NCI-H1092 treated with DMSO at 0.1 percent for 48 hours (cell line): ENCODE measurements around the gene NUDT17.
"Not testable (repeated sequence)": the region's sequence is repeated elsewhere in the genome, so short reads cannot be mapped to it uniquely, and the experiment has no call there.

Source experiments
- DNase-seq: peaks from one replicate; lab custom pipeline; 2025; lab: John Stamatoyannopoulos, UW

Gene NUDT17, protein sequence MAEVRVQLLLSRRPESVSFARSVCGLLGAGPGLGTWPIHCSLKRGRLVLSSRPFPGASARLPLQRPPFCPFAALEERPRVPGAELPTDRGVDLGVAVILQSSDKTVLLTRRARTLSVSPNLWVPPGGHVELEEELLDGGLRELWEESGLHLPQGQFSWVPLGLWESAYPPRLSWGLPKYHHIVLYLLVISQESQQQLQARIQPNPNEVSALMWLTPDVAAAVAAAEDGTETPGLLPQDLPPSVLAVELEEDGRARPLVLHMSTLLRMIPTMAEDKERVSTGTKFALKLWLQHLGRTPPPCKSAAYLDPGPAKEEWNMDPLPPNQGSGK

DNA sequence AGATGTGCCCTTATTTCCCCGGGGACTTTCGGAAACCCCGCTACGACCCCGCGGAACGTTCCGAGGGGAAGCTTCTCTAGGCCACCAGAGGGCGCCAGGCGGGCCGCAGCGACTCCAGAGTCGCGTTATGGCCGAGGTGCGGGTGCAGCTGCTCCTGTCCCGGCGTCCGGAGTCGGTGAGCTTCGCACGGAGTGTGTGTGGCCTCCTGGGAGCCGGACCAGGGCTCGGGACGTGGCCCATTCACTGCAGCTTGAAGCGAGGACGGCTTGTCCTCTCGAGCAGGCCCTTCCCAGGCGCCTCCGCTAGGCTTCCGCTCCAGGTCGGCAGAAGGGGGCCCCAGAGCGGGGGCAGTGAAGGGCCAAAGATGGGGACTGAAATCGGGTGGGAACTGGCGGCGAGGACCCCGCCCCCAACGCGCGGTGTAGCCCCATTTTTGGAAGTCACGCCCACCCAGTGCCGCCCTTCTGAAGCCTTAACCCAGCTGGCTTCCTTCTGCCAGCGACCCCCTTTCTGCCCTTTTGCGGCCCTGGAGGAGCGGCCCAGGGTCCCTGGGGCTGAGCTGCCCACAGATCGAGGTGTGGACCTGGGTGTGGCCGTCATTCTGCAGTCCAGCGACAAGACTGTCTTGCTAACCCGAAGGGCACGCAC lies at the start of gene NUDT17:
NUDT17 (plus strand) TSS at position 117 of the 648 bp plus-strand sequence; CDS start at position 128, 11 bp downstream.
- peak; percentile 78 for DNase-seq

DNA sequence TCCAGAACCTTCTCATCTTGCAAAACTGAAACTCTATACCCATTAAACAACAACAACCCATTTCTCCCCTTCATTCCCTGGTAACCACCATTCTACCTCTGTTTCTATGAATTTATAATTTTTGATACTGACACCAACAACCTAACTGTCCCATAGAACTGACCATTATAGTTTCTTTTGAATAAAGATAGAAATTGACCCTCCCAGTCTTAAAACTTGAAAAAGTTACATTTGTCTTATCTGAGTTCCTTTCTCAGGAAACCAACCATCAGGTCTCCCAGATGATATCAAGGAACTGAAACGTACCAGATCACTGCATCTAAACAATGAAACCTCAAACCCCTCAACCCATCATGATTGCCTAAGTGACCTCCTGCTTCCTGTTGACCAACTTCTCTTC lies 48.7 kb upstream of the NUDT17 start:
- no peak for DNase-seq

DNA sequence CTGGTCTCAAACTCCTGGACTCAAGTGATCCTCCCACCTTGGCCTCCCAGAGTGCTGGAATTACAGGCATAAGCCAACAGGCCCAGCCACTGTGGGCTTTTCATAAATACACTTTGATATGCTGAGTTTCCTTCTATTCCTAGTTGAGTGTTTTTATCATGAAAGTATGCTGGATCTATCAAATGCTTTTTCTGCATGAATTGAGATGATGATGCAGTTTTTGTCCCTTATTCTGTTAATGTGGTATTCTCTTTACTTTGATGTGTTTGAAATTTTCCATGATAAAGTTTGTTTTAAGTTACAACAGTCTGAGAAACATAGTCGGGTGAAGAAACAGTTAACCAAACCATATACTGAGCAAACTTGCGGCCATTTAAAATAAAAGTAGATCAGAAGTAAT lies 45.6 kb upstream of the NUDT17 start:
- no peak for DNase-seq

DNA sequence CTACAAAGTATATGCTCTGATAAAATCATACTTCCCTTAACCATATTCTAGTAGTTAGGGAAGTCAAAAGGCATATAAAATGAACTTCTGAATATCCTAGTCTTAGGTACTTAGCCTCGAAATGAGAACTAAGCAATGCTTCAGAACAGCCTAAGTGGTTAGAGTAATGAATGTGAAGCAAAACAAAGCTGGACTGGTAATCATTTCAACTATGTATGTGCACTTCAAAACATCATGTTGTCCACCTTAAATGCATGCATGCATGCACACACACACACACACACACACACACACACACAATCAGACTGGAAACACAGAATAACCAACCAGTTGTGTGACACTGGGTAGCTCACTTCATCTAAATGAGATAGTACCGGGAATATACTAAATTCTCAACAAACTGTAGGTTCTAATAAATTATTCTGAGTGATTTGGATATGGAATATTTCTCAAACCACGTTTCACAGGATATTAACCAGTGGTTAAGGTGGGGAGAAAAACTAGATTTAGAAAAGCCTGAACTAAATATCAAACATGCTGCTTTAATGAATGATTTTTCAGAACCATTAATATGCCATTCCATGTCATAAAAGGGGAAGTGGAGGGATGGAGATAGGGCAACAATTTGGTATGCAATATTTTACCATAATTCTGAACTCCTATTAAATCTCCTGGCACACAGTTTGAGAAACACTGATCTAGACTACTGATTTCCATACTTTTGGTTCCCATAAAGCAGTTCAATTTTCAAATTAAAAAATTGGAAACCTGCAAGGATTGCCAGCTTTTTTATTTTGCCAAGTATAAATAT lies 41.0 kb upstream of the NUDT17 start:
- no peak for DNase-seq

DNA sequence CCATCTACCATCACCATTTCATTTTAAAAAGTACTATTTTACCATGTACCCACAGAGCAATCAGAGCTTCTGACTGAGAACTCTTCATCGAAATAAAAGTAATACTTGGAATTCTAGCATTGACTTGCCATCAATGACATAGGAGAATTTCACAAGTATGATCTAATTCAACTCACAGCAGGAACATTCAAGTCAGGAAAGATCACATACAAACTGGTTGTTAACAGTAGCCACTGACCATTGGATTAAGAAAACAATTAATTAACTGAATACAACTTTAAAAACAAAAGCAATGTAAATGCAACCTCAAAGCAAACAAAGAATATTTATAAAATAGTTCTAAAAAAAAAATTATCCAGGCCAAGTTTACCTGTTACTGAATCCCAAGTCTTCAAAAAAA lies 40.4 kb upstream of the NUDT17 start:
- DNase-seq: no peak

DNA sequence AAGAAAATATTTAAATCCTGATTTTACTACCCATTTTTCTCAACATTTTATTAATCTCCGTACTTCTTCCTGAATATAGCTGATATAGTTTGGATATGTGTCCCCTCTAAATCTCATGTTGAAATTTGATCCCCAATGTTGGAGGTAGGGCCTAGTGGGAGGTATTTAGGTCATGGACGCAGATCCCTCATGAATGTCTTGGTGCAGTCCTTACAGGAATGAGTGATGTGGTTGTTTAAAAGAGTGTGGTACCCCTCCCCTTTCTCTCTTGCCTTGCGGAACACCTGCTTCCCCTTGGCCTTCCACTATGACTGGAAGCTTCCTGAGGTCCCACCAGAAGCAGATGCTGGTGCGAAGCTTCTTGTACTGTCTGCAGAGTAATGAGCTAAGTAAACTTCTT lies 39.0 kb upstream of the NUDT17 start:
- DNase-seq: no peak

DNA sequence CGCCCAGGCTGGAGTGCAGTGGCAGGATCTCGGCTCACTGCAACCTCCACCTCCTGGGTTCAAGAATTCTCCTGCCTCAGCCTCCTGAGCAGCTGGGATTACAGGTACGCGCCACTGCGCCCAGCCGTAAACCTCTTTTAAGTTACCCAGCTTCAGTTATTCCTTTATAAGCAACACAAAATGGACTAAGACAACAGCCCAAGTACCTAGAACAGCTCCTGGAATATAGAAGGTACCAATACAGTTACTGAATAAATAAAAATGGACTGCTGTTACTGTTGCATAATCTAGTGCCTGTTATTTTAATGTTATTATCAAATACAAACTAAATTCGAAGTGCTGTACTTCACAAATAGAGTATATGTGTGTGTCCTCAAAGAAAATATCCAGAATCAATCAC lies 38.6 kb upstream of the NUDT17 start:
- DNase-seq: no peak

DNA sequence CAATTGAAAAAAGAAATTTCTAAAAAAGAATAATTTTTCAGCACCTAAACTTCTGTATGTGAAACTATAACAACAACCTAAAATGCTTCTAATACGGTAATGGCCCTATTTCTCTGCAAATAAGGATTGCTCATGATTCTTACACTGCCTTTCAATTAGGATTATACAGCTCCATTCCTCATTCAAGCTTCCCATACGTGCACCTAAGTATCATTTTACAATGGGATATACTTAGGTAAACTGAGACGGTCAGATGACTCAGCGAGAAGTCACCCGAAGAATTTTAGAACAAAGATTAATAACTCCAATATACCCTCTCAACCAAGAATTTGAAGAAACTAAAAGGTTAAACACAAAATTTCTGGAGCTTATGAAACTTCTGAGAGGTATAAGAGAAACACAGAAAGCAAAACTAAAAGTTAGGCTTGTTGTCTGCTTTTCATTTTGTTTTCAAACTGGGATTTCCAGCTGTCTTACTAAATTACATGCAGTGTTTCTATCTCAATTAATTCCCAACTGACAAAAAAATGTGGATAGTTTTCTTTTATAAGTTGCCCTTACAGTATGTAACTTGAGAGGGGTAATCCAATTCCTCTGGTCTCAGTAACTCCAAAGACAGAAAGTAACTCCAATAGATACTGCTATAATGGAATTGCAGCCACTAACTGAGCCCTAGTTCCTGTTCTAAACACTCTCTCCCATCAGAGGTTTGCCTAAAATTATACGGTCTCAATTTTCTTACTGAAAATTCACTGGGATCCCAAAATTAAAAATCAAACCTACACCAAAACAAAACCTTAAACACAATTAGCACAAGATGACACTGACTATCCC lies 32.2 kb upstream of the NUDT17 start:
- DNase-seq: not testable (repeated sequence)

DNA sequence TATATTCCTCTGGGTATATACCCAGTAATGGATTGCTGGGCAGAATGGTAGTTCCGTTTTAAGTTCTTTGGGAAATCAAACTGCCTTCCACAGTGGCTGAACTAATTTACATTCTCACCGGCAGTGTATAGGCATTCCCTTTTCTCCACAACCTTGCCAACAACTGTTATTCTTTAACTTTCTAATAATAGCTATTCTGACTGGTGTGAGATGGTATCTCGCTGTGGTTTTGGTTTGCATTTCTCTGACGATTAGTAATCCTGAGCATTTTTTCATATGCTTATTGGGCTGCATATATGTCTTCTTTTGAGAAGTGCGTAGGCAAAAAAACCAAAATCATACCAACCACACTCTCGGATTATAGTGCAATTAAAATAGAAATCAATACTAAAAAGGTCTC lies 27.3 kb upstream of the NUDT17 start:
- not testable (repeated sequence) for DNase-seq

DNA sequence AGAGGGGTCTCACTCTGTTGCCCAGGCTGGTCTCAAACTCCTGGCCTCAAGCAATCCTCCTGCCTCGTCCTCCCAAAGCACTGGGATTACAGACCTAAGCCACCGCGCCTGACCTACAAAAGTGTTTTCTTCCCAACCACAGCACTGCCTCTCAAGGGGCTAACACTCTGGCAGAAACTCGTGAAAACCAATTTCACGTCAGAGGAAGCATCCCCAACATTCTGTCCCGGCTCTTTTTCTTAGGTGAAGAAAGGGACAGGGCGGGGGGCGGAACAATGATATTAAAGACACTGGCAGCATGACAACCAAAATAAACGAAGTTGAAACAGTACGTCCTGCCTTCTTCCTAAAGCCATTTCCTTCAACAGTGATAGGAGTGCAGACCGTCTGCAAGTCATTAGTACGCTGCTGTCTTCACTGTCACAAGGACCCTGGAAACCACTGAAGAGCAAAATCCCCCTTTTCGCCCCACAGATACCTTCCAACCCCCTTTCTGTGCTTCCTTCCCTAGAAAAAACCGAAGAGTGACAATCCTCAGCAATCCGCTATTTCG lies 22.6 kb upstream of the NUDT17 start:
- not testable (repeated sequence) for DNase-seq

DNA sequence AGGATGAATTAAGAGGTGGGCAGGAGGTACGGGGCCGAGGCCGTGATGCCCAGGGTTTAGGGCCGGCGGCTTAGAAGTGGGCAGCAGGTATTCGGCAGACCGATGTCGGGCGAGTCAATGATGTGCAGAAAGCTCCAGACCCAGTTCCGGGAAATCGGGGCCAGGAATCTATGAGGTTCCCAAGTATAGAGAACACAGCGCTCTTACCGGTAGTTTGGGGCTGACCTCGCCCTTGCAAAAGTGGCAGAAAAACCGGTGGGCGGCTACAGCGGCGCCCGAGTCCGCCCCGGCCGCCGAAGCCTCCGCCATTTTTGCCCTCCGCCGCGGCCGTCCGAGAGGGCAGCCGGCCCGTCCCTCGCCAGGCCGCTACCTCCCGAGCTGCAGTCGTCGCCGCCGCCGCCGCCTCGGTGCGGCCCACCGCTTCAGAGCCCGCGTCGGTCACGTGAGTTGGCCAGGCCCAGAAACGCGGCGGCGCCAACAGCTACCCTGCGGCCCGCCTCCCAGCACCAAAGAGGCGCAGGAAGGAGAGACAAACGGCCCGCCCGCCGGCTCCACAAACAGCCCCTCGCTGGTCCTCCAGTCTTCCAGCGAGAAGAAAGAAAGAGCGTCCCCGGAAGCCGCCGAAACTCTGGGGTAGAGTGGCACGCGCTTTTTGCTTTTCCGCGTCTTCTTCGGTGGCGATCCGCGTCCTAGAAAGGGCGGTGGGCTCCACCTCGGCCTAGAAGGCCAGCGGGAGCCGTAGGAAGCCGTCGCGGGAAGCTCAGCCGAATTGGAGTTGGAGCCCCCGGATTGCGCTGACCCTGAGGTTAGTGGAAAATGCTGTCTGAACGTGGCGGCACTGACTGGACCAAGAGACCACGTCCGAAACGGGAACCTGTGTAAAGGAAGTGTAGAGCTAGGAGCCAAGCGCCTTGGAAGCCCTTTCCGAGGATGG lies 21.6 kb upstream of the NUDT17 start, which contains the start of the genes POLR3C and RNF115:
POLR3C (plus strand) TSS at position 636 of the 934 bp plus-strand sequence. CDS start 1,577 bp downstream, outside the sequence.
RNF115 (minus strand) TSS at position 531 of the 934 bp plus-strand sequence; CDS start at position 309, 222 bp downstream.
- DNase-seq: peak; percentile 95

DNA sequence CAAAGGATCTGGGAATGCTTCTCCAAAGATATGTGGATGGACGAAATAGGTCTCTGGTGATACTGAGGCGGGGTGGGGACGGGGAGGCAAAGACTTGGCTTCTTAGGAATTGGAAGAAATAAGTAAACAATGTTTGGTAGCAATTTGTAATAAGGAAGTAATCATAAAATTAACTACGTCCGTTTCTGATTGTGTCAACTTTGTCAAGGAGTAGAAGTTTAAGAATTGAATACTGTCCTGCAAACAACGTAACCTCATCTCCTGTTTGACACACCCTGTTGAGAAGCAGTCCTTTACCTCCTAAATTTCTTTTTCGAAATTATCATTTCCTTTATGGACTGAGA lies 21.0 kb upstream of the NUDT17 start:
- no peak for DNase-seq

DNA sequence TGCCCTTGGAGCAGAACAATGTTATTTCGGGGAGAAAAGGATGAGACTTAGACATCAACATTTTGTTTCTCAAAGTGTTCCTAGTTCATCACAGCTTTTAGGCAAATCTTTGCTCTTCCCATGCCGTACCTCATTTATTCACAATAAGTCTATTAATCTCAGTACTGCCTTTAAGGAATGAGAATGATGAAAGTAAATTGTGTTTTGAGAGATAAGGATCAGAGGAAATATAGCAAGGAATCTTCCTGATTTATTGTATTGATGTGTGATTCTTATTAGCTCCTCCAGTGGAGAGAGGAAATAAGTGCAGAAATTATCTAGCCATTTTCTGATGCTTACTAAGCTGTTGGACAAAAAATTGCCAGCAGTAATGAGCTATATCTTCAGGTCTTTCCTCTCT lies 19.4 kb upstream of the NUDT17 start:
- DNase-seq: no peak

DNA sequence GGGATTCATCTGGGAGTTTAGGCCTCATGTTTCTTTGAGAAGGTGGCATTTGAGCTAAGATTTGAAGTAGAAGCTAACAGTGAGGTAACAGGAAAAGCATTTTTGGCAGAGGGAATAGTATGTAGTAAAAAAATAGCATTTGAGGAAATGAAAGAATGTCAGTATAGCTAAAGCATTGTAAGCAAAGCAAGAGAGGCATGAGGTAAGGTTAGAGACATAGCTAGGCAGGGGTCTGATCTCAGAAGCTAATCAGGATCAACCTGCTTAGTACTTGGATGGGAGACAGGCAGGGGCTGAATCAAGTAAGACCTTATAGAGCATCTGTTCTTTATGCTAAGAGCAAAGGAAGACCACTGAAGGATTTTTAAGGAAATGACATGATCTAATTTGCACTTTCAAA lies 17.5 kb upstream of the NUDT17 start:
- no peak for DNase-seq

DNA sequence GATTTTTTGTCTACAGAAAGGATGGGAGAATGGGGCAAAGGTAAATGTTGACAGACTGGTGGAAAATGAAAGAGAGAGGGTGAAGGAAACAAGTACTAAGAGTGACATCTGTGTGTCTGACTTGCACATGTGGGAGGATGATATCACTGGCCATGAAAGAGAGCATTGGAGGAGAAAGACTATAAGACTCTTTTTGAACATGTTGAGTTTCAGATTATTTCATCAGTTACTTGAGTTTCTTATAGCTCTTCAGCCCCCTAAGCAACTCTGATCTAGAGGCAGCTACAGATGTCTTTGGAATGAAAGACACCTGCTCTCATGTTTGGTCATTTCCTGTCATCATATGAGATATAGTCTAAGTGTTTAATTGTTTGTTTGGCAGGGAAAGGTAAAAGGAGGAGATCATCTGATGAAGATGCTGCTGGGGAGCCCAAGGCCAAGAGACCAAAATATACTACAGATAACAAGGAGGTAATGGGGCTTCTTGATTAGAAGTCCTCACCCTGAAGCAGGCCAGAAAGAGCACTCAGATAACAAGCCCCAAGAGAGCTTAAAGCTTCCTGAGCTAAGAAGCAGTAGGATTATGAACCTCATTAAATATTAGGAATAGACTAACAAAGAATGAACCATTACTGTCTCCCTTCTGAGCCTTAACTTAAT lies 16.9 kb upstream of the NUDT17 start:
- no peak for DNase-seq

DNA sequence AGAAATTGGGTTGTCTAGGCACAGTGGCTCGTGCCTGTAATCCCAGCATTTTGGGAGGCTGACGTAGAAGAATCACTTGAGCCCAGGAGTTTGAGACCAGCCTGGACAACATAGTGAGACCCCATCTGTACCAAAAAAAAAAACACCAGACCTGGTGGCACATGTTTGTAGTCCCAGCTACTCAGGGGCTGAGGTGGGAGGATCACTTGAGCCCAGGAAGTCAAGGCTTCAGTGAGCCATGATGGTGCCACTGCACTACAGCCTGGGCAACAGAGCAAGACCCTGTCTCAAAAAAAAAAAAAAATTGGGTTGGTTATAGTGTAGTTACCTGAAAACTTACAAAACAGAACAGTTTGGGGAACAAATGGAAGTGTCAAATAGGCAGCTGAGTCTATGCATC lies 14.6 kb upstream of the NUDT17 start:
- not testable (repeated sequence) for DNase-seq

DNA sequence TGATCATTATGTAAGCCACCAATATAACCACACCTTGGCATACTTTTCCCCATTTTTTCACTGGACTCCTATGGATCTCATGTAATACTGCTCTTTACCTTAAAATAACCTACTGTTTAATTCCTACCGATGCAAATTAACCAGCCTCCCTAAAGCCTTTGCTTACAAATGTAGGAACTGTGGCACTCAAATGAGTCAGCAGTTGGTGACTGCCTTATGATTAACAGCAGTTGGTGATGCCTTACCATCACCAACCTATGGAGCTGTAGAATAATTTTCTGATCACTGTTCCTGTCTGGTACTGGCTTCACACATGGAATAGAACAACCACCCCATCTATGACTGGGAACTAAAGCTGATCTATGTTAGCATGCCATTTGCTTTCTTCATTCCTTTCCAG lies 7.8 kb upstream of the NUDT17 start:
- DNase-seq: no peak

DNA sequence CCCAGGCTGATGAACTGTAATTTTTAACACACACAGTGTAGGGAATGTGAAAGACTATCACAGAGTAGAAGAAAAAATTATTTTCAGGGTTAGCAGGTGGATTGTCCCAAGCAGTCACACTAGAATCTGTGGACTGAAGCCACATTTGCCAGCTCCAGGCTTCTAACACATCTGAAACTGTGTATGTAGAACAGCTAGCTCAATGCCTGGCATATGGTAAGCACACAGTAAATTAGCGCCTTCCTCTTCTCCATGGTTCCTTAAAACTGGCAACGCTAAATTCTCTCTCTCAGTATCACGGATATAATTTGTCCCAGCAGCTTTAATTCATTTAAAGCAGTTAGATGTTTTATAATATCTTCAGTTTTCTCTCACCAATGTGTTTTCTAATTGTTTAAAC lies 2.4 kb upstream of the NUDT17 start:
- DNase-seq: no peak

DNA sequence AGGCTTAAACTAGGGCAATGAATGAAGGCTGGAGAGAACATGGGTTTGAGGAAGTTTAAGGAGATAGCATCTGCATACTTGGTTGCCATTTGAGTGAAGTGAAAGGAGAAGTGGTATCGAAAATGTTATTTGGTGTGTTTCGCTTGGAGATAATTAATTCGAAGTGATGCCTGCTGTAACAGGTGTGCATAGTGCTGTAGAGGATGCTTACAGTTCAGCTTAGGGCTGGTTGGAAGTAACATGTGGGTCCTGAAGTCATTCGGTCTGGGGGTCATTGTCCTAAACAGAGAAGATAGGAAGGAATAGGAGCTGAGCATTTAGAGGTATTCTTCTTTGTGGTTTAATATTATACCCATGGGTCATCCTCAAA lies 301 bp upstream of the NUDT17 start:
- DNase-seq: no peak

DNA sequence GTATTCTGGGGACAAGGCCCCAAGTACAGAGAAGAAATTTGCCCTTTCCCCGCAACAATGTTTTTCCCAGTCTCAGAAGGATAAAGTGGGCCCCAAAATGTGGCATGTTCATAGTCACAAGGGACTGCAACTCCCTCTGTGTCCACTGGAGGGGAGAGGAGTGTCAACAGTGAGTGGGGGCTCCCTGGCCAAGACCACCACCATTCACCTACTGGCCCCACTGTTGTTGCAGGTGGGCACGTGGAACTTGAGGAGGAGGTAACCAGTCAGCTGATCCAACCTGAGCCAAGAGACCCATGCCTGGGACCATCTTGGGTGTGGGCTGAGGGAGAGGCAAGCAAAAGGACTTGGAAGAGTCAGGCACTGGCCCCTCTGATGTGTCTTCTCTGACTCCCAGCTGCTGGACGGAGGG lies 777 bp downstream of the NUDT17 start:
- DNase-seq: peak; percentile 23
